HepG2 (cell line): ENCODE data around the gene CHMP6. TPM values are rescaled to one million over a fixed set of nuclear protein-coding genes. Genes with fewer than 3 reads are reported as not detected.

Experiments used
- ATF5 ChIP-seq: sonication (generic); formaldehyde crosslinking; IDR thresholded peaks from 2 replicates; pipeline ENCODE4 v1.4.0; 2020; ENCODE audit warnings: mild to moderate bottlenecking, low read depth, missing genetic modification reagents
- CEBPB ChIP-seq: IDR thresholded peaks from 2 replicates; pipeline ENCODE4 v1.6.1; 2011; ENCODE audit warnings: low read depth, low read length, improper control_type of control experiment, borderline replicate concordance
- E2F2 ChIP-seq: sonication (generic); formaldehyde crosslinking; IDR thresholded peaks from 2 replicates; pipeline ENCODE4 v1.4.0; 2020; ENCODE audit warnings: missing genetic modification reagents, borderline replicate concordance
- FLYWCH1 ChIP-seq: sonication (generic); formaldehyde crosslinking; IDR thresholded peaks from 2 replicates; pipeline ENCODE4 v1.8.1; 2023; ENCODE audit warnings: mild to moderate bottlenecking, missing genetic modification reagents
- RFXAP ChIP-seq: sonication (generic); formaldehyde crosslinking; IDR thresholded peaks from 2 replicates; pipeline ENCODE4 v1.4.0; 2020; ENCODE audit warnings: missing genetic modification reagents, borderline replicate concordance
- SMAD1 ChIP-seq: sonication (generic); formaldehyde crosslinking; IDR thresholded peaks from 2 replicates; pipeline ENCODE4 v1.4.0; 2020; ENCODE audit warnings: missing genetic modification reagents, low read depth, mild to moderate bottlenecking, borderline replicate concordance
- THAP9 ChIP-seq: sonication (generic); formaldehyde crosslinking; IDR thresholded peaks from 2 replicates; pipeline ENCODE4; 2020; ENCODE audit warnings: missing genetic modification reagents, mild to moderate bottlenecking, borderline replicate concordance
- ZBTB4 ChIP-seq: sonication (generic); formaldehyde crosslinking; IDR thresholded peaks from 2 replicates; pipeline ENCODE4 v1.4.0; 2020; ENCODE audit warnings: missing genetic modification reagents, mild to moderate bottlenecking, borderline replicate concordance
- ZFP91 ChIP-seq: sonication (generic); formaldehyde crosslinking; IDR thresholded peaks from 2 replicates; pipeline ENCODE4 v1.9.0; 2022; ENCODE audit warnings: missing genetic modification reagents, mild to moderate bottlenecking, borderline replicate concordance
- ZNF232 ChIP-seq: sonication (generic); formaldehyde crosslinking; IDR thresholded peaks from 2 replicates; pipeline ENCODE4 v1.4.0; 2020; ENCODE audit warnings: missing genetic modification reagents, borderline replicate concordance
- ZNF543 ChIP-seq: sonication (generic); formaldehyde crosslinking; IDR thresholded peaks from 2 replicates; pipeline ENCODE4 v1.4.0; 2020; ENCODE audit warnings: mild to moderate bottlenecking, missing genetic modification reagents
- ZNF687 ChIP-seq: sonication (generic); formaldehyde crosslinking; IDR thresholded peaks from 2 replicates; pipeline ENCODE4 v1.5.1; 2020; ENCODE audit warnings: mild to moderate bottlenecking, missing genetic modification reagents, moderate library complexity
- ZNF737 ChIP-seq: sonication (generic); formaldehyde crosslinking; IDR thresholded peaks from 2 replicates; pipeline ENCODE4 v1.5.0; 2020; ENCODE audit warnings: missing genetic modification reagents, mild to moderate bottlenecking, borderline replicate concordance
- polyA plus RNA-seq, 8 experiments: library from polyadenylated mRNA; depleted of rRNA in 3 of 8; stranded (reverse) in 7 of 8; unstranded in 1 of 8; fragments of >200 nt; fragmentation: Illumina TruSeq in 4 of 8; extraction: Trizol in 4 of 8; gene quantifications; 2 replicates each; pipeline versions ENCODE4 v1.2.1 to v1.2.3, GENCODE V29; 2011 to 2016; ENCODE audit warnings: low read depth in 4 of 8, missing spikeins in 1 of 8, mixed read lengths in 1 of 8; ENCODE audit not compliant: insufficient read depth in 1 of 8
- total RNA-seq, 5 experiments: library from RNA; depleted of rRNA; stranded (reverse); fragments of >200 nt; fragmentation: Illumina TruSeq; extraction: Trizol; gene quantifications; 2 replicates each; pipeline ENCODE4 v1.2.3, GENCODE V29; 2016; ENCODE audit warnings: low read depth in 1 of 5

Gene CHMP6
- total and polyA plus RNA-seq, 2 of the 13 experiments (the other 11 are each of a cell fraction or from before 2014, with no cell fraction given), result 11.1 to 24.2 TPM

GRCh38 chr17:80989586-80989913 lies 2.1 kb upstream of the CHMP6 start (continued):
- peak; percentile 21; the same call in 1 of the 2 replicates for TF ChIP-seq ZNF232 (CRISPR knock-in tag)
- TF ChIP-seq E2F2 (CRISPR knock-in tag), result 0 out of 2 replicates have a peak, but pooled peaks have one; percentile 24
- TF ChIP-seq RFXAP (CRISPR knock-in tag), result 0 out of 2 replicates have a peak, but pooled peaks have one; percentile 59
- TF ChIP-seq ZNF687 (CRISPR knock-in tag), result peak; percentile 71
- TF ChIP-seq ZNF543, result peak; percentile 7; the same call in 1 of the 2 replicates
- 0 out of 2 replicates have a peak, but pooled peaks have one; percentile 31 for TF ChIP-seq ZBTB4 (CRISPR knock-in tag)
- 0 out of 2 replicates have a peak, but pooled peaks have one; percentile 3 for TF ChIP-seq THAP9 (CRISPR knock-in tag)
- TF ChIP-seq FLYWCH1 (CRISPR knock-in tag), result no peak
- TF ChIP-seq ZNF737 (CRISPR knock-in tag), result 0 out of 2 replicates have a peak, but pooled peaks have one; percentile 33
- peak; percentile 61; the same call in 1 of the 2 replicates for TF ChIP-seq ZFP91 (CRISPR knock-in tag)
- no peak for TF ChIP-seq ATF5 (CRISPR knock-in tag)
- peak; percentile 11; the same call in 1 of the 2 replicates for TF ChIP-seq CEBPB
- 0 out of 2 replicates have a peak, but pooled peaks have one; percentile 4 for TF ChIP-seq SMAD1
